K562 (cell line): Measurements from ENCODE around the gene MPHOSPH9. TPM values are rescaled to one million over a fixed set of nuclear protein-coding genes. Genes with fewer than 3 reads are reported as not detected.
A peak's percentile ranks its signal among the peaks of the same experiment; 100 is the strongest.

ENCODE experiments used
- AFF1 ChIP-seq, 2 experiments: fragments of 450-650 bp; IDR thresholded peaks; 2 replicates each; pipeline ENCODE4 v1.6.1; 2018; ENCODE audit warnings: mild to moderate bottlenecking in 2 of 2, low read depth in 1 of 2; ENCODE audit not compliant: partially characterized antibody in 2 of 2
- CTCF ChIP-seq, 3 experiments: IDR thresholded peaks in 2 of 3; conservative IDR thresholded peaks in 1 of 3; 2 replicates each; pipeline ENCODE4 v1.5.1; 2011 to 2012; ENCODE audit warnings: low read length in 3 of 3, mild to moderate bottlenecking in 3 of 3, control low read depth in 2 of 3, improper control_type of control experiment in 1 of 3, inconsistent platforms in 1 of 3, low read depth in 1 of 3, mixed read lengths in 1 of 3, moderate library complexity in 1 of 3; ENCODE audit not compliant: insufficient read depth in 2 of 3
- E2F6 ChIP-seq, 2 experiments: IDR thresholded peaks; 2 replicates each; pipeline ENCODE4 v1.6.1; 2011; ENCODE audit warnings: borderline replicate concordance in 1 of 2, control low read depth in 1 of 2, low read depth in 1 of 2, low read length in 1 of 2, mild to moderate bottlenecking in 1 of 2, mixed read lengths in 1 of 2, moderate library complexity in 1 of 2; ENCODE audit not compliant: insufficient read depth in 1 of 2, insufficient read length in 1 of 2, poor library complexity in 1 of 2, severe bottlenecking in 1 of 2; ENCODE audit errors: extremely low read depth in 1 of 2
- ETV5 ChIP-seq: sonication (generic); formaldehyde crosslinking; IDR thresholded peaks from 2 replicates; pipeline ENCODE4 v1.4.0; 2020; ENCODE audit warnings: low read depth, mild to moderate bottlenecking, missing genetic modification reagents
- KDM1A ChIP-seq, 2 experiments: fragments of 450-650 bp; IDR thresholded peaks; 2 replicates each; pipeline ENCODE4 v1.6.1; 2016; ENCODE audit warnings: mild to moderate bottlenecking in 2 of 2
- ZC3H4 ChIP-seq: sonication (generic); formaldehyde crosslinking; IDR thresholded peaks from 2 replicates; pipeline ENCODE4 v1.9.0; 2021; ENCODE audit warnings: missing genetic modification reagents, borderline replicate concordance
- ZNF444 ChIP-seq: fragments of 250-450 bp; sonication (Bioruptor Pico); IDR thresholded peaks from 2 replicates; pipeline ENCODE4 v1.4.0; 2020; ENCODE audit warnings: mild to moderate bottlenecking, moderate library complexity
- polyA plus RNA-seq, 8 experiments: library from polyadenylated mRNA; depleted of rRNA in 4 of 8; stranded (reverse) in 5 of 8; unstranded in 3 of 8; fragments of >200 nt; fragmentation: Nextera tagmentation in 2 of 8; fragmentation: Illumina TruSeq in 1 of 8; extraction: Ambion mirVana in 2 of 8; extraction: Trizol in 1 of 8; gene quantifications; 2 replicates each; pipeline versions ENCODE4 v1.2.1 to v1.2.3, GENCODE V29; 2011 to 2014; ENCODE audit warnings: inconsistent platforms in 1 of 8, missing spikeins in 1 of 8
- total RNA-seq, 7 experiments: library from RNA; depleted of rRNA in 6 of 7; stranded (reverse); fragments of >200 nt in 6 of 7; fragmentation: Illumina TruSeq in 2 of 7; extraction: Trizol in 2 of 7; gene quantifications; 2 replicates each; pipeline versions ENCODE4 v1.2.1 to v1.2.3, GENCODE V29; 2011 to 2021; ENCODE audit warnings: low replicate concordance in 1 of 7

Gene MPHOSPH9
- total and polyA plus RNA-seq, 9 of the 15 experiments (the other 6 are each of a cell fraction or from before 2014, with no cell fraction given), result 14.2 to 103 (median 54.5) TPM

- TF ChIP-seq AFF1 (IDR thresholded peaks at IDR 0.05; ENCODE audit: low read depth in 1 of 2, partially characterized antibody in 2 of 2), result peak in 1 of 2 experiments; percentile 89
- TF ChIP-seq ZC3H4 (CRISPR knock-in tag), result no peak
- TF ChIP-seq KDM1A (IDR thresholded peaks at IDR 0.05), result peak in 1 of 2 experiments; percentile 92; a peak in 2 of 4 replicates
- peak; percentile 79; the same call in 1 of the 2 replicates for TF ChIP-seq ZNF444 (CRISPR knock-in tag)
- TF ChIP-seq ETV5 (CRISPR knock-in tag), result no peak
- peak in 2 of 3 experiments; percentile 7 to 28; a peak in 2 of 6 replicates for TF ChIP-seq CTCF (IDR thresholded peaks at IDR 0.05 in 2 of 3, conservative IDR thresholded peaks at IDR 0.05 in 1 of 3; ENCODE audit: insufficient read depth in 2 of 3, low read depth in 1 of 3, low read length in 3 of 3)
- no peak for TF ChIP-seq E2F6 (IDR thresholded peaks at IDR 0.05; ENCODE audit: borderline replicate concordance in 1 of 2, extremely low read depth in 1 of 2, insufficient read depth in 1 of 2, insufficient read length in 1 of 2, low read depth in 1 of 2, low read length in 1 of 2, poor library complexity in 1 of 2, severe bottlenecking in 1 of 2)
Observed at GRCh38 chr12:123142921-123143735, 89.8 kb downstream of the MPHOSPH9 start (continued).
